Heart left ventricle (tissue), 16 donors: ENCODE data around the gene LITAF. TPM values are rescaled to one million over a fixed set of nuclear protein-coding genes. Genes with fewer than 3 reads are reported as not detected.
"Not testable (repeated sequence)": the region's sequence is repeated elsewhere in the genome, so short reads cannot be mapped to it uniquely, and the experiment has no call there.

Source experiments
- ATAC-seq, 4 donors: fragments of 200-7000 bp; cut with Tn5 transposase; one replicate each; pipeline ENCODE4 v1.9.1; 2020 to 2022; ENCODE audit warnings: moderate library complexity in 4 of 4, mild to moderate bottlenecking in 3 of 4, moderate number of reproducible peaks in 1 of 4
- DNase-seq, 5 donors: peaks; one replicate each; pipeline ENCODE4 v3.0.0-alpha.2; 2020
- H3K27ac ChIP-seq, 12 donors: fragments of 200-600 bp; sonication (generic) in 4 of 12; one replicate each; pipeline versions ENCODE4 v1.5.0 to v1.8.0; 2016 to 2022; ENCODE audit warnings: mild to moderate bottlenecking in 2 of 12
- H3K27me3 ChIP-seq, 9 donors: fragments of 200-600 bp; sonication (generic) in 2 of 9; one replicate each; pipeline versions ENCODE4 v1.5.1 to v1.8.0; 2016 to 2022; ENCODE audit warnings: mild to moderate bottlenecking in 3 of 9
- H3K36me3 ChIP-seq, 9 donors: fragments of 200-600 bp; sonication (generic) in 2 of 9; one replicate each; pipeline versions ENCODE4 v1.5.0 to v1.8.0; 2018 to 2022; ENCODE audit warnings: mild to moderate bottlenecking in 2 of 9
- H3K4me1 ChIP-seq, 12 donors: fragments of 200-600 bp; sonication (generic) in 4 of 12; one replicate each; pipeline versions ENCODE4 v1.5.0 to v1.8.0; 2016 to 2022; ENCODE audit warnings: mild to moderate bottlenecking in 3 of 12
- H3K4me3 ChIP-seq, 12 donors: fragments of 200-600 bp; sonication (generic) in 4 of 12; one replicate each; pipeline versions ENCODE4 v1.5.0 to v1.8.0; 2017 to 2022; ENCODE audit warnings: mild to moderate bottlenecking in 9 of 12, moderate library complexity in 4 of 12
- H3K9me3 ChIP-seq, 12 donors: fragments of 200-600 bp; sonication (generic) in 4 of 12; one replicate each; pipeline versions ENCODE4 v1.5.0 to v1.8.0; 2016 to 2022; ENCODE audit warnings: mild to moderate bottlenecking in 1 of 12
- CTCF ChIP-seq, 12 donors: fragments of 200-600 bp; sonication (generic) in 4 of 12; IDR thresholded peaks; one replicate each; pipeline versions ENCODE4 v1.5.0 to v1.8.0; 2018 to 2022; ENCODE audit warnings: antibody characterized with exemption in 12 of 12, mild to moderate bottlenecking in 5 of 12
- POLR2A ChIP-seq, 2 donors: fragments of 450-650 bp; IDR thresholded peaks; one replicate each; pipeline ENCODE4 v1.6.1; 2017; ENCODE audit warnings: antibody characterized with exemption in 2 of 2, mild to moderate bottlenecking in 2 of 2, moderate library complexity in 2 of 2
- WGBS, 4 donors: extraction: QIAGEN DNeasy Blood & Tissue Kit in 2 of 4; methylation state at CpG; one replicate each; pipeline versions ENCODE4 v1.1.5 to v1.1.7; 2013 to 2018; 5-methylcytosine and 5-hydroxymethylcytosine counted together
- intact Hi-C, 10 donors: fragments of 100-400 bp; cut with DNase I; formaldehyde crosslinking; loops; one replicate each; pipeline versions ENCODE4 v1.11.1 to v1.14.2; 2022
- polyA plus RNA-seq, 2 donors: library from polyadenylated mRNA; stranded (reverse); fragments of 200-250 nt; gene quantifications; one replicate each; pipeline ENCODE4 v1.2.3, GENCODE V29; 2013
- total RNA-seq, 9 donors: library from RNA; depleted of rRNA in 2 of 9; stranded (reverse); fragments of >200 nt in 2 of 9; fragmentation: NEBNext Ultra II Directional in 3 of 9; extraction: Animal tissue kit (Norgen Biotek cat#: 25700) in 3 of 9; gene quantifications; one replicate each; pipeline versions ENCODE4 v1.1.0 to v1.2.4, GENCODE V29; 2016 to 2023
- donor health status: ischemic (EF 13 %, LVEDD 7.1; RV severe dilation, severe dysfunction).
- donor health status: healthy with polysubstance abuse.
- donor health status: DM: no; HTN: yes; CAD: no.
- donor health status: DM: no; HTN: no; CAD: no.
- donor health status: ischemic (EF 25% LVEDD 6.9; RV normal size, moderate dysfunction).
- donor health status: ischemic (EF 25% LVEDD 5.7; RV mildly dilated, moderate dysfunction).
- donor health status: healthy.
- donor health status: DM: yes; HTN: yes; CAD: no.
- donor health status: ischemic (EF 35%, LVEDD 5.7; RV mildly dilated, moderate dysfunction).
- donor health status: nonischemic (EF 11% LVEDD 7.7; RV severe dilation, severe dysfunction).
- donor health status: DM: yes; HTN: yes; CAD: no.
- donor health status: PGD.
- donor health status: ischemic (EF 29% LVEDD 5.4; RV normal size, mild dysfunction).
- donor health status: nonischemic (EF 23%, LVEDD 6.1; RV moderate dilation, normal function).

Gene LITAF
- total and polyA plus RNA-seq, 11 donors: 12.2 to 133 (median 46.5) TPM

GRCh38 chr16:11599579-11599978 is 12.9 kb upstream of the LITAF start:
- Histone ChIP-seq H3K4me3 (no peak overlapping the region), H3K36me3 (no peaks in the 10 kb centered on the region), H3K27ac (no peak overlapping the region), H3K27me3 (no peaks in the 10 kb centered on the region), H3K9me3 (no peaks in the 10 kb centered on the region), H3K4me1 (peaks cover 0 to 50% (median 8%) of the 10 kb centered on the region in 12 donors)
- no peak for DNase-seq
- no peak for ATAC-seq
- WGBS, 4 donors: 95 to 98% (median 97%) methylated on average over 4 of the region's 4 CpGs
- TF ChIP-seq POLR2A (IDR thresholded peaks at IDR 0.05) (no peak), CTCF (IDR thresholded peaks at IDR 0.05) (no peak)
- intact Hi-C loops: no loop called here

GRCh38 chr16:11597235-11598095 is 10.7 kb upstream of the LITAF start:
- Histone ChIP-seq H3K36me3 (no peaks in the 10 kb centered on the region), H3K4me1 (peaks cover 0 to 39% (median 4%) of the 10 kb centered on the region in 12 donors), H3K9me3 (no peaks in the 10 kb centered on the region), H3K4me3 (no peak overlapping the region), H3K27ac (peak overlapping the region in 8 of 12 donors; percentile 3 to 82 (median 20)), H3K27me3 (no peaks in the 10 kb centered on the region)
- ATAC-seq: peak in 3 of 4 donors; percentile 52 to 55 (median 52)
- TF ChIP-seq CTCF (IDR thresholded peaks at IDR 0.05) (no peak), POLR2A (IDR thresholded peaks at IDR 0.05) (no peak)
- no peak for DNase-seq
- intact Hi-C loops: no loop called here
- WGBS, 4 donors: 81 to 87% (median 86%) methylated on average over 14 of the region's 14 CpGs

- no peak for ATAC-seq
- intact Hi-C loops: no loop called here
- 66 to 82% (median 80%) methylated on average over 4 of the region's 4 CpGs for WGBS, 4 donors
- Histone ChIP-seq H3K27me3 (no peaks in the 10 kb centered on the region), H3K27ac (peak overlapping the region in 5 of 12 donors; percentile 11 to 82 (median 18)), H3K4me1 (peaks cover 0 to 39% (median 4%) of the 10 kb centered on the region in 12 donors), H3K9me3 (no peaks in the 10 kb centered on the region), H3K36me3 (no peaks in the 10 kb centered on the region), H3K4me3 (no peak overlapping the region)
- TF ChIP-seq CTCF (IDR thresholded peaks at IDR 0.05): no peak
- no peak for TF ChIP-seq POLR2A (IDR thresholded peaks at IDR 0.05)
- no peak for DNase-seq
Measured at GRCh38 chr16:11596572-11597226, 10.0 kb upstream of the LITAF start.

GRCh38 chr16:11593581-11593980 is 6.9 kb upstream of the LITAF start:
- 88 to 94% (median 91%) methylated on average over 3 of the region's 3 CpGs for WGBS, 4 donors
- H3K4me1 ChIP-seq: peaks cover 0 to 36% (median 3%) of the 10 kb centered on the region in 12 donors
- no peaks in the 10 kb centered on the region for H3K27me3 ChIP-seq
- intact Hi-C loops: no loop called here
- ATAC-seq: no peak
- no peaks in the 10 kb centered on the region for H3K36me3 ChIP-seq
- H3K9me3 ChIP-seq: no peaks in the 10 kb centered on the region
- TF ChIP-seq POLR2A (IDR thresholded peaks at IDR 0.05) (no peak), CTCF (IDR thresholded peaks at IDR 0.05) (no peak)
- DNase-seq: no peak
- H3K27ac ChIP-seq: no peak overlapping the region
- no peak overlapping the region for H3K4me3 ChIP-seq

GRCh38 chr16:11593076-11593475 is 6.4 kb upstream of the LITAF start:
- H3K27me3 ChIP-seq, H3K4me3 ChIP-seq, H3K27ac ChIP-seq, H3K9me3 ChIP-seq, ATAC-seq, DNase-seq, intact Hi-C loops, H3K36me3 ChIP-seq: not testable (repeated sequence)
- WGBS, 4 donors: 91 to 96% (median 95%) methylated on average over 9 of the region's 9 CpGs
- H3K4me1 ChIP-seq: peaks cover 0 to 35% (median 3%) of the 10 kb centered on the region in 12 donors

- DNase-seq, H3K27ac ChIP-seq, ATAC-seq, H3K27me3 ChIP-seq, H3K9me3 ChIP-seq, intact Hi-C loops, H3K4me3 ChIP-seq, H3K36me3 ChIP-seq: not testable (repeated sequence)
- WGBS, 4 donors: 81 to 99% (median 93%) methylated on average over 5 of the region's 5 CpGs
- H3K4me1 ChIP-seq: peaks cover 0 to 30% (median 2%) of the 10 kb centered on the region in 12 donors
Measured at GRCh38 chr16:11591630-11592029, 4.9 kb upstream of the LITAF start.
